H9 (cell line): ENCODE results near the gene KLHL2. TPM values are rescaled to one million over a fixed set of nuclear protein-coding genes. Genes with fewer than 3 reads are reported as not detected.
"Not testable (repeated sequence)": the region's sequence is repeated elsewhere in the genome, so short reads cannot be mapped to it uniquely, and the experiment has no call there.

Source experiments
- DNase-seq: peaks from one replicate; pipeline ENCODE4 v3.0.0-alpha.2; 2017
- H2AFZ ChIP-seq: one replicate; pipeline ENCODE4 v1.6.1; 2013; ENCODE audit warnings: mild to moderate bottlenecking, low read length, control low read depth, moderate library complexity
- H2AK5ac ChIP-seq: 2 replicates; pipeline ENCODE4 v1.6.1; 2013; ENCODE audit warnings: low read length, control low read depth, mixed read lengths; ENCODE audit not compliant: insufficient read length
- H2BK120ac ChIP-seq: one replicate; pipeline ENCODE4 v1.6.1; 2013; ENCODE audit warnings: low read depth, mild to moderate bottlenecking, low read length, control low read depth, inconsistent platforms; ENCODE audit not compliant: poor library complexity, severe bottlenecking
- H2BK12ac ChIP-seq: 2 replicates; pipeline ENCODE4 v1.6.1; 2013; ENCODE audit warnings: low read length, control low read depth, mixed read lengths, low read depth; ENCODE audit not compliant: insufficient read length
- H2BK15ac ChIP-seq: 2 replicates; pipeline ENCODE4 v1.6.1; 2013; ENCODE audit warnings: low read depth, low read length, control low read depth
- H2BK20ac ChIP-seq: one replicate; pipeline ENCODE4 v1.6.1; 2013; ENCODE audit warnings: low read depth, mild to moderate bottlenecking, low read length, control low read depth, inconsistent platforms; ENCODE audit not compliant: poor library complexity, severe bottlenecking
- H2BK5ac ChIP-seq: 2 replicates; pipeline ENCODE4 v1.6.1; 2013; ENCODE audit warnings: low read length, control low read depth, mixed read lengths; ENCODE audit not compliant: insufficient read length
- H3K14ac ChIP-seq: 2 replicates; pipeline ENCODE4 v1.6.1; 2013; ENCODE audit warnings: low read length, control low read depth; ENCODE audit not compliant: insufficient read depth
- H3K18ac ChIP-seq: 2 replicates; pipeline ENCODE4 v1.6.1; 2013; ENCODE audit warnings: low read depth, mild to moderate bottlenecking, mixed read lengths, low read length, control low read depth; ENCODE audit not compliant: insufficient read length
- H3K23ac ChIP-seq: 2 replicates; pipeline ENCODE4 v1.6.1; 2013; ENCODE audit warnings: low read length, control low read depth, mixed read lengths, low read depth; ENCODE audit not compliant: insufficient read length
- H3K23me2 ChIP-seq: 2 replicates; pipeline ENCODE4 v1.6.1; 2013; ENCODE audit warnings: low read depth, mild to moderate bottlenecking, mixed read lengths, low read length, control low read depth; ENCODE audit not compliant: insufficient read length, poor library complexity, severe bottlenecking
- H3K27ac ChIP-seq: 2 replicates; pipeline ENCODE4 v1.5.1; 2013; ENCODE audit warnings: low read length, control low read depth, mixed read lengths, low read depth; ENCODE audit not compliant: insufficient read length
- H3K27me3 ChIP-seq: 2 replicates; pipeline ENCODE4 v1.6.1; 2013; ENCODE audit warnings: low read length, control low read depth, inconsistent platforms; ENCODE audit not compliant: insufficient read depth
- H3K4ac ChIP-seq: 2 replicates; pipeline ENCODE4 v1.6.1; 2013; ENCODE audit warnings: low read depth, mild to moderate bottlenecking, control low read depth, inconsistent platforms, low read length, moderate library complexity
- H3K4me1 ChIP-seq: 2 replicates; pipeline ENCODE4 v1.6.1; 2013; ENCODE audit warnings: low read length, control low read depth, inconsistent platforms; ENCODE audit not compliant: insufficient read depth
- H3K4me2 ChIP-seq: 2 replicates; pipeline ENCODE4 v1.6.1; 2013; ENCODE audit warnings: low read length, control low read depth, mixed read lengths; ENCODE audit not compliant: insufficient read length, insufficient read depth
- H3K56ac ChIP-seq: 2 replicates; pipeline ENCODE4 v1.6.1; 2013; ENCODE audit warnings: low read depth, mild to moderate bottlenecking, mixed read lengths, low read length, control low read depth; ENCODE audit not compliant: insufficient read length
- H3K79me1 ChIP-seq: 2 replicates; pipeline ENCODE4 v1.6.1; 2013; ENCODE audit warnings: low read depth, mild to moderate bottlenecking, moderate library complexity, low read length, control low read depth, inconsistent platforms; ENCODE audit not compliant: insufficient read depth, poor library complexity, severe bottlenecking
- H3K79me2 ChIP-seq: 2 replicates; pipeline ENCODE4 v1.6.1; 2013; ENCODE audit warnings: low read length, control low read depth, inconsistent platforms; ENCODE audit not compliant: insufficient read depth
- H3K9ac ChIP-seq: 2 replicates; pipeline ENCODE4 v1.6.1; 2013; ENCODE audit warnings: low read length, control low read depth, mixed read lengths; ENCODE audit not compliant: insufficient read length; ENCODE audit errors: extremely low read depth
- H3K9me3 ChIP-seq: one replicate; pipeline ENCODE4 v1.6.1; 2013; ENCODE audit warnings: low read depth, low read length, inconsistent platforms; ENCODE audit not compliant: control insufficient read depth
- H3T11ph ChIP-seq: one replicate; pipeline ENCODE4 v1.6.1; 2013; ENCODE audit warnings: mild to moderate bottlenecking, low read length, control low read depth, inconsistent platforms
- H4K20me1 ChIP-seq: one replicate; pipeline ENCODE4 v1.6.1; 2013; ENCODE audit not compliant: control insufficient read depth, insufficient read length, insufficient read depth
- H4K5ac ChIP-seq: 2 replicates; pipeline ENCODE4 v1.6.1; 2013; ENCODE audit warnings: low read depth, mild to moderate bottlenecking, mixed read lengths, low read length, control low read depth; ENCODE audit not compliant: insufficient read length
- H4K8ac ChIP-seq: replicated peaks from 2 replicates; pipeline ENCODE4 v1.6.1; 2013; ENCODE audit warnings: low read length, control low read depth, mixed read lengths, low read depth; ENCODE audit not compliant: insufficient read length
- H4K91ac ChIP-seq: 2 replicates; pipeline ENCODE4 v1.6.1; 2013; ENCODE audit warnings: low read depth, mild to moderate bottlenecking, moderate library complexity, mixed read lengths, low read length, control low read depth; ENCODE audit not compliant: insufficient read length
- H3K27ac Mint-ChIP-seq, 3 experiments: 2 replicates in 2 of 3; 3 replicates in 1 of 3; pipeline ENCODE4 v1.8.0; 2020 to 2021; ENCODE audit warnings: mixed read lengths in 3 of 3, mild to moderate bottlenecking in 1 of 3, moderate library complexity in 1 of 3
- H3K27me3 Mint-ChIP-seq: 2 replicates; pipeline ENCODE4 v1.8.0; 2021; ENCODE audit warnings: low read depth, mild to moderate bottlenecking, moderate library complexity, mixed read lengths
- H3K36me3 Mint-ChIP-seq, 3 experiments: 2 replicates in 2 of 3; 3 replicates in 1 of 3; pipeline ENCODE4 v1.8.0; 2020 to 2021; ENCODE audit warnings: low read depth in 3 of 3, mixed read lengths in 3 of 3; ENCODE audit not compliant: insufficient read depth in 1 of 3
- H3K4me1 Mint-ChIP-seq, 2 experiments: 2 replicates each; pipeline ENCODE4 v1.8.0; 2020; ENCODE audit warnings: mixed read lengths in 2 of 2
- H3K4me3 Mint-ChIP-seq, 2 experiments: 2 replicates in 1 of 2; 3 replicates in 1 of 2; pipeline ENCODE4 v1.8.0; 2020 to 2021; ENCODE audit warnings: mild to moderate bottlenecking in 2 of 2, mixed read lengths in 2 of 2, moderate library complexity in 1 of 2
- H3K9me3 Mint-ChIP-seq, 2 experiments: 2 replicates in 1 of 2; 3 replicates in 1 of 2; pipeline ENCODE4 v1.8.0; 2020; ENCODE audit warnings: mild to moderate bottlenecking in 2 of 2, mixed read lengths in 2 of 2, moderate library complexity in 1 of 2
- WGBS: extraction: QIAGEN DNeasy Blood & Tissue Kit; methylation state at CpG from one replicate; pipeline ENCODE4 v1.1.7; 2013; ENCODE audit warnings: missing lambda C conversion rate, low lambda C conversion rate, mixed read lengths; ENCODE audit not compliant: insufficient read length; ENCODE audit errors: extremely low coverage; 5-methylcytosine and 5-hydroxymethylcytosine counted together
- total RNA-seq: library from RNA; stranded (reverse); gene quantifications from 2 replicates; pipeline ENCODE4 v1.2.1, GENCODE V29; 2021

The KLHL2 gene
- total RNA-seq, 1 experiment from 2014 or later: 14.3 TPM

DNA sequence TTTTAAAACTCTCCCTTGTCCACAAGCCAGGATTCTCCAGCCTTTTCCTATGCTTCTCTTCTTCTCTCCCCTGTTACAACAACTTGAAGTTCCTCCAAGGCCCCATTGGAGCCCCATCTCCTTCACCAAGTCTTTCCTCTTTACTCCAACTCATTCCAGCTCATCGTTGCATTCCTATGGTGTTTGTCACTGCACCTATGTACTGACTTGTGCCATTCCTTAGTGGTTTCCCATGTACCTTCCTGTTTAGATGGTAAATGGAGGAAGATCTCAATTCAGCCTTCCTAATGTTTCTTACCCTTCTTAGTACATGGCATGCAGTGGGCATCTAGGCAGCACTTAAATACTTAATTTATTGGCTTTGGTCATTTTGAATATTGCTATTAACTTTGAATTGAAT, 6.0 kb downstream of the KLHL2 start:
- H4K5ac ChIP-seq, H2BK5ac ChIP-seq, H3K4me3 Mint-ChIP-seq, H2AFZ ChIP-seq, H2AK5ac ChIP-seq, H2BK15ac ChIP-seq, H2BK20ac ChIP-seq, H3K9ac ChIP-seq, H3K14ac ChIP-seq, H3K27me3 Mint-ChIP-seq, H3K27me3 ChIP-seq, DNase-seq, H3K4ac ChIP-seq, H3K23ac ChIP-seq, H3K79me2 ChIP-seq, H3K56ac ChIP-seq, H2BK120ac ChIP-seq, H3K18ac ChIP-seq, H3K4me2 ChIP-seq, H4K8ac ChIP-seq, H3K4me1 ChIP-seq, H4K91ac ChIP-seq, H3K9me3 Mint-ChIP-seq, H4K20me1 ChIP-seq, H3K23me2 ChIP-seq, H3K79me1 ChIP-seq, H3K27ac Mint-ChIP-seq, H3T11ph ChIP-seq, H3K27ac ChIP-seq, H3K36me3 Mint-ChIP-seq, H2BK12ac ChIP-seq, H3K9me3 ChIP-seq: not testable (repeated sequence)
- WGBS: no CpG with 5 or more reads among the region's 1 CpG
- peaks cover 38 to 41% of the 10 kb centered on the region in 2 experiments for H3K4me1 Mint-ChIP-seq

DNA sequence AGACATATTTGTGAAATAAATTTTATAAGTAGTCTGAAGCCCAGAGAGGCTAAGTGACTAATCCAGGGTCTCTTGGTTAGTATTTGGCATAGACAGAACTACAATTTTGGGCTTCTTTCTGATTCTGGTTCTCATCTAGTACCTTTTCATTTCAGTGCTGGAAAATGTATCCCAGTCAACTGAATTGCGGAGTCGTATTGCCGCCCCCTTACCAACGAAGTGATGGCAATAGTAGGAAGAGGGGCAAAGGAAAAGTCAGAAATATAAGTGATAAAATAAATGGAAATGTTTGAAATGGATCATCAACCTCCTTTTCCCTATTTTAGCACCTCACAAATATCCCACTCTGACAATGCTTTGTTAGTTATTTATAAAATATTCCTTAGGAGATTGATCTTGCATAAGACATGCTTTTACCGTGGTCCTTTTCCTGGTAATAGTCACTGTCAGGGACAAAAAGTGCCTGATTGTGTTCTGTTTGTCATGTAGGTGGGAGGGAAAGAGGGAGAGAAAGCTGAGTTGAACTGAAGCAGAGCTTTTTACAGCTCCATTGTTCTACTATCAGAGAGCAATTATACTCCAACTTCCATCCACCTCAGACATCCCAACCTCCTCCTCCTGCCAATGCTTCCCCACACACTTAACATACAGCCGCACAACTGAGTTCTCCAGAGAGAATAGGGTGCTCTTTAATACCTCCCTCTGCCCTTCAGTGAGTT, 6.8 kb downstream of the KLHL2 start:
- H2AFZ ChIP-seq, H2AK5ac ChIP-seq, H4K5ac ChIP-seq, H3K79me1 ChIP-seq, DNase-seq, H3K9ac ChIP-seq, H2BK15ac ChIP-seq, H3K79me2 ChIP-seq, H3K14ac ChIP-seq, H3K18ac ChIP-seq, H3K4me1 ChIP-seq, H3K36me3 Mint-ChIP-seq, H3K56ac ChIP-seq, H3K23me2 ChIP-seq, H2BK5ac ChIP-seq, H3K23ac ChIP-seq, H3K27me3 Mint-ChIP-seq, H3K4ac ChIP-seq, H3K27ac ChIP-seq, H2BK12ac ChIP-seq, H2BK20ac ChIP-seq, H4K8ac ChIP-seq, H3K4me3 Mint-ChIP-seq, H3K9me3 ChIP-seq, H3T11ph ChIP-seq, H3K9me3 Mint-ChIP-seq, H2BK120ac ChIP-seq, H3K27me3 ChIP-seq, H4K20me1 ChIP-seq, H4K91ac ChIP-seq, H3K4me2 ChIP-seq: not testable (repeated sequence)
- peaks cover 33 to 35% of the 10 kb centered on the region in 2 experiments for H3K4me1 Mint-ChIP-seq
- H3K27ac Mint-ChIP-seq: peak overlapping the region in 2 of 3 experiments; percentile 49 to 52; a peak in 3 of 7 replicates
- WGBS: no CpG with 5 or more reads among the region's 6 CpGs
